Mucosa of descending colon (tissue), 3 donors: ENCODE measurements around the gene ANO10. TPM values are rescaled to one million over a fixed set of nuclear protein-coding genes. Genes with fewer than 3 reads are reported as not detected.
"Not testable (repeated sequence)": the region's sequence is repeated elsewhere in the genome, so short reads cannot be mapped to it uniquely, and the experiment has no call there.

ENCODE experiments used
- ATAC-seq: fragments of 200-7000 bp; cut with Tn5 transposase; one replicate; pipeline ENCODE4 v1.9.1; 2020; ENCODE audit warnings: mild to moderate bottlenecking, moderate library complexity
- DNase-seq, 3 donors: peaks; one replicate each; pipeline ENCODE4 v3.0.0-alpha.2; 2020
- H3K36me3 ChIP-seq: fragments of 200-600 bp; one replicate; pipeline ENCODE4 v1.8.0; 2021; ENCODE audit warnings: low read depth, mild to moderate bottlenecking
- H3K4me1 ChIP-seq: fragments of 200-600 bp; one replicate; pipeline ENCODE4 v1.8.0; 2021; ENCODE audit warnings: low read depth, mild to moderate bottlenecking
- H3K4me3 ChIP-seq: fragments of 200-600 bp; one replicate; pipeline ENCODE4 v1.8.0; 2021; ENCODE audit warnings: mild to moderate bottlenecking
- H3K9me3 ChIP-seq: fragments of 200-600 bp; one replicate; pipeline ENCODE4 v1.8.0; 2021; ENCODE audit warnings: mild to moderate bottlenecking
- intact Hi-C, 2 donors: fragments of 100-400 bp; cut with DNase I in 1 of 2; cut with micrococcal nuclease in 1 of 2; formaldehyde crosslinking; loops; one replicate each; pipeline versions ENCODE4 v1.11.0 to v1.11.1; 2022; cut with DNase I, micrococcal nuclease
- total RNA-seq, 3 donors: library from RNA; stranded (reverse); fragmentation: NEBNext Ultra II Directional in 2 of 3; extraction: Animal tissue kit (Norgen Biotek cat#: 25700) in 2 of 3; gene quantifications; one replicate each; pipeline versions ENCODE4 v1.2.1 to v1.2.4, GENCODE V29; 2021 to 2023
- TF ChIP-seq, protein P1 (sequence below): fragments of 200-600 bp; IDR thresholded peaks from one replicate; pipeline ENCODE4 v1.8.0; 2022; ENCODE audit warnings: antibody characterized with exemption, mild to moderate bottlenecking
- donor health status: DM: no; HTN: no; CAD: no; lungs with moderate emphysema.
- donor health status: DM: no; HTN: no; CAD: no.
- donor health status: DM: no; HTN: yes; CAD: no.

ANO10 gene
- total RNA-seq, 3 donors from 2014 or later = 46.6 to 100.0 (median 64.1) TPM

DNA sequence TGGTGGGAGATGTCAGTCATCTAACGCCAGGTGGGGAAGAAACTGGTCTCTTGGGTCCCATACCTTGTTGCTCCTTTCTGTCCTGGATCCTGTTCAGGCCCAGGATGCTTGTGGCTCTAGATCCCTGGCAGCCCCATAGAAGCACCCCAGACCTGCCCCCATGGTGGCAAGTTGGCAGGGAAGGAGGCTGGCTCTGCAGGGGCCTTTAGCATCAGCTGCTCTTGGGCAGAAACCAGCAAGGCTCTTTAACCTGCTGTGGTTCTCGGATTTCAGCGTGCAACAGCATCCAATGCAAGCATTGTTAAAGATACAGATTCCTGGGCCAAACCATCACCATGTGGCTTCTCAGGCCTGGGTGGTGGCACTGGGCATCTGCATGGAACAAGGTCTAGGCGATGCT lies 259.6 kb downstream of the ANO10 start:
- intact Hi-C loops = no loop called here
- Histone ChIP-seq H3K4me3 (no peak overlapping the region), H3K4me1 (no peaks in the 10 kb centered on the region), H3K9me3 (no peaks in the 10 kb centered on the region), H3K36me3 (no peaks in the 10 kb centered on the region)
- ATAC-seq = no peak
- DNase-seq = no peak
- TF ChIP-seq, protein P1, sequence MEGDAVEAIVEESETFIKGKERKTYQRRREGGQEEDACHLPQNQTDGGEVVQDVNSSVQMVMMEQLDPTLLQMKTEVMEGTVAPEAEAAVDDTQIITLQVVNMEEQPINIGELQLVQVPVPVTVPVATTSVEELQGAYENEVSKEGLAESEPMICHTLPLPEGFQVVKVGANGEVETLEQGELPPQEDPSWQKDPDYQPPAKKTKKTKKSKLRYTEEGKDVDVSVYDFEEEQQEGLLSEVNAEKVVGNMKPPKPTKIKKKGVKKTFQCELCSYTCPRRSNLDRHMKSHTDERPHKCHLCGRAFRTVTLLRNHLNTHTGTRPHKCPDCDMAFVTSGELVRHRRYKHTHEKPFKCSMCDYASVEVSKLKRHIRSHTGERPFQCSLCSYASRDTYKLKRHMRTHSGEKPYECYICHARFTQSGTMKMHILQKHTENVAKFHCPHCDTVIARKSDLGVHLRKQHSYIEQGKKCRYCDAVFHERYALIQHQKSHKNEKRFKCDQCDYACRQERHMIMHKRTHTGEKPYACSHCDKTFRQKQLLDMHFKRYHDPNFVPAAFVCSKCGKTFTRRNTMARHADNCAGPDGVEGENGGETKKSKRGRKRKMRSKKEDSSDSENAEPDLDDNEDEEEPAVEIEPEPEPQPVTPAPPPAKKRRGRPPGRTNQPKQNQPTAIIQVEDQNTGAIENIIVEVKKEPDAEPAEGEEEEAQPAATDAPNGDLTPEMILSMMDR = no peak

DNA sequence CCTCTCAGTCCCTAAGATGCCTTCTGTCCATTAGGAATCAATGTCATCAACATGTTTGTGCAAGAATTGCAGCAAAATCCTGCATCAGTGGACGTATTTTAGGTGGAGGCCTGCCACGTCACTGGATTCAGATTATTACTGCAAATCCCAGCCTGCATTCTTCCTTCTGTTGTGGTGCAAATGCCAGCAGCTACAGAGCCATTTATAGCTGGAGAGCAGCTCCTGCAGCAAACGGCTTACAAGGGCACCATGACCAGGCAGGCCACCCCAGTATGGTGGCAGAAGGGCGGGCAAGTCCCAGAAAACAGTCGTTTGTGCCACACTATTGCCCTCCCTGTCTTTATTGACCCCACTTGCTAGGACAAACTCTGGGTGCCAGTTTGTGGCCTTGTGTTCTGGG lies 260.7 kb downstream of the ANO10 start:
- intact Hi-C loops = no loop called here
- ATAC-seq (no peak), DNase-seq (no peak)
- Histone ChIP-seq H3K9me3 (peaks cover 4% of the 10 kb centered on the region), H3K4me1 (no peaks in the 10 kb centered on the region), H3K36me3 (no peaks in the 10 kb centered on the region), H3K4me3 (no peak overlapping the region)
- TF ChIP-seq, protein P1 = no peak

DNA sequence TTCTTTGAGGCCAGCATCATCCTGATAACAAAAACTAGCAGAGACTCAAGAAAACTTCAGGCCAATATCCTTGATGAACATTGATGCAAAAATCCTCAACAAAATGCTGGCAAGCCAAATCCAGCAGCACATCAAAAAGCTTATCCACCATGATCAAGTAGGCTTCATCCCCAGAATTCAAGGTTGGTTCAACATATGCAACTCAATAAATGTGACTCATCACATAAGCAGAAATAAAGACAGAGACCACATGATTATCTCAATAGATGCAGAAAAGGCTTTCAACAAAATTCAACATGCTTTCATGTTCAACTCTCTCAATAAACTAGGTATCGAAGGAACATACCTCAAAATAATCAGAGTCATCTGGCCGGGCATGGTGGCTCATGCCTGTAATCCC lies 265.8 kb downstream of the ANO10 start:
- H3K4me3 ChIP-seq, DNase-seq, ATAC-seq, H3K36me3 ChIP-seq, intact Hi-C loops, H3K4me1 ChIP-seq: not testable (repeated sequence)
- peaks cover 28% of the 10 kb centered on the region for H3K9me3 ChIP-seq

DNA sequence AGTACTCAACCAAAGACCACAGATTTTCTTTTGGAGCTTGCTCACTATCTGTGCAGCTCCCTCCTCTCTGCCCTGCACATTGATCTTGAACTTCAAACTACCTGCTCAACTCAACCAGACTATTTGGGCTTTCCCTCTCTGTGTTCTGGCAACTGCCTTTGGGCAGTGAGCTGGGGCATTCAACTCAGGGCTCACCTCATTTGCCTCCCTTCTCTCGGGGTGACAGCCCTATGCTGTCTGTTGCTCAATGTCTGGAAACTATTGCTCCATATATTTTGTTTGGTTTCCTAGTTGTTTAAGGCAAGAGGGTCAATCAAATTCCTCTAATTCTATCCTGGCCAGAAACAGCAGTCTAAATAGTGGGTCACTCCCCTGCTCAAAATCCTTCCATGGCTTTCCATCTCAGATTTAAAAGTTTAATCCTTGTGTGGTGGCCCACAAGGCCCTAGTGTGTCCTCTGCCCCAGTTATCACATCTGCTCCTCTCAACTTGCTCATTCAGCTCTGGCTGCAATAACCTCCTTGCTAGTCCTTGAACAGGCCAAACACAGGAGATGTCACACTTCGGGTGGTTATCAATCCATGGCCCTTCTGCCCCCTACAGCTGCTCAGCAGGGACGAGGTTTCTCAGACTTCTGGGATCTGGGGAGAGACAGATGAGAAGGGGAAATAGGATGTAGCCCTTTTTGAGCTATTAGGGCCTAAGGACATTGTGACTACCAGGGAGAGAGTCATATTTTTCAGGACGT lies 267.7 kb downstream of the ANO10 start:
- Histone ChIP-seq H3K4me1 (no peaks in the 10 kb centered on the region), H3K36me3 (no peaks in the 10 kb centered on the region), H3K4me3 (no peak overlapping the region), H3K9me3 (peaks cover 28% of the 10 kb centered on the region)
- DNase-seq = no peak
- ATAC-seq = no peak
- intact Hi-C loops = no loop called here
- TF ChIP-seq, protein P1 = no peak

DNA sequence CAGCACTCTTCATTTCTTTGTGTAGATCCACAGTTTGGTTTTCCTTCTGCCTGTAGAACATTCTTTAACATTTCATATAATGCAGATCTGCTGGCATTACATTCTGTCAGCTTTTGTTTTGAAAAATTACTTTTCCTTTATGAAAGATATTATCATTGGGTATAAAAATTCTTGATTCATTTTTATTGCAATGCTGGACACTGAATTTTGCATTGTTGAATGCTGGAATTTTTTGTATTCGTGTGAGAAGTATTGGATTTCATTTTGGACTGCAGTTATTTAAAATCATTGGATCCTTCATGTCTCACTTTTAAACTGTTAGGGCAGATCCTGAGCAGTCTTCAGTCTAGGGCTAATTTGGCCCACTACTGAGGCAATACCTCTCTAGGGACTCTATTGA lies 268.4 kb downstream of the ANO10 start:
- Histone ChIP-seq H3K4me1 (no peaks in the 10 kb centered on the region), H3K4me3 (no peak overlapping the region), H3K36me3 (no peaks in the 10 kb centered on the region), H3K9me3 (peaks cover 28% of the 10 kb centered on the region)
- no peak for DNase-seq
- intact Hi-C loops = no loop called here
- ATAC-seq = no peak
- TF ChIP-seq, protein P1 = no peak

DNA sequence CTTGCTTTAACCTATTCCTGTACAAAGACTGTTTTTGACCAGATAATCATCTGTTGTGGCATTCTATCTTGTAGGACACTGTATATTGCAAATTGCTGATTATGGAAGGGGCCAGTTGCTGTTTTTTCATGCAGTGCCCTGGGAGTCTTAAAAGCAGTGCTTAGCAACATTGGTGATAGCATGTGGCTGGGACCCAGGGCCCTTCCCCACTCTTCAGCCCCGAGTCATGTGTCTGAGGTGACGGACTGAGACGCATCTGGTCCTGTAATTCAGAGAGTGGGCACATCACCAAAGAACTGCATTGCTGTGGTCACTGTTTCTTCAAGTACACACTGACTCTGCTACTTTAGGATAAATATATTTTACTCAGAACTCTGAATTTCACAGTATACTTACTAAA lies 272.1 kb downstream of the ANO10 start:
- no peaks in the 10 kb centered on the region for H3K36me3 ChIP-seq
- DNase-seq (no peak), ATAC-seq (no peak)
- intact Hi-C loops = no loop called here
- TF ChIP-seq, protein P1 = no peak
- peaks cover 17% of the 10 kb centered on the region for H3K9me3 ChIP-seq
- H3K4me1 ChIP-seq = no peaks in the 10 kb centered on the region
- no peak overlapping the region for H3K4me3 ChIP-seq
